22Rv1 (cell line): ENCODE results near the gene STAMBP.

Experiments
- H3K27ac ChIP-seq: fragments of 450-650 bp; 2 replicates; pipeline ENCODE4 v1.5.1; 2017
- CTCF ChIP-seq: fragments of 450-650 bp; IDR thresholded peaks from 2 replicates; pipeline ENCODE4 v1.5.1; 2017; ENCODE audit warnings: mild to moderate bottlenecking
- ZFX ChIP-seq: fragments of 450-650 bp; IDR thresholded peaks from 2 replicates; pipeline ENCODE4 v1.6.1; 2017; ENCODE audit warnings: antibody characterized with exemption, borderline replicate concordance

The STAMBP gene

GRCh38 chr2:73894877-73895276 lies 66.1 kb downstream of the STAMBP start:
- H3K27ac ChIP-seq: no peak overlapping the region
- TF ChIP-seq ZFX (no peak), CTCF (no peak)

GRCh38 chr2:73895473-73895872 lies 66.7 kb downstream of the STAMBP start:
- TF ChIP-seq ZFX: no peak
- TF ChIP-seq CTCF: no peak

GRCh38 chr2:73896362-73897239 lies 67.8 kb downstream of the STAMBP start:
- TF ChIP-seq CTCF (no peak), ZFX (no peak)
- H3K27ac ChIP-seq: no peak overlapping the region

More at GRCh38 chr2:73895473-73895872, 66.7 kb downstream of the STAMBP start:
- no peak overlapping the region for H3K27ac ChIP-seq

GRCh38 chr2:73897240-73897583 lies 68.5 kb downstream of the STAMBP start:
- no peak overlapping the region for H3K27ac ChIP-seq
- TF ChIP-seq CTCF (no peak), ZFX (no peak)

- no peak for TF ChIP-seq CTCF
- TF ChIP-seq ZFX: no peak
- H3K27ac ChIP-seq: no peak overlapping the region
Observed at GRCh38 chr2:73897934-73898333, 69.2 kb downstream of the STAMBP start.

GRCh38 chr2:73899801-73900336 lies 71.1 kb downstream of the STAMBP start:
- no peak overlapping the region for H3K27ac ChIP-seq
- no peak for TF ChIP-seq CTCF
- TF ChIP-seq ZFX: no peak

- H3K27ac ChIP-seq: no peak overlapping the region
- TF ChIP-seq ZFX (no peak), CTCF (no peak)
Observed at GRCh38 chr2:73901143-73901542, 72.4 kb downstream of the STAMBP start.
